Epithelial cell of esophagus (primary cell): Measurements from ENCODE around the gene RBM18.

ENCODE experiments used
- DNase-seq: peaks from one replicate; pipeline ENCODE4 v3.0.0; 2010; ENCODE audit warnings: low read depth
- H3K4me3 ChIP-seq: 2 replicates; pipeline ENCODE4 v1.5.1; 2011; ENCODE audit warnings: mild to moderate bottlenecking, low read length, control low read depth
- CTCF ChIP-seq: IDR thresholded peaks from 2 replicates; pipeline ENCODE4 v1.5.1; 2011; ENCODE audit warnings: low read depth, mild to moderate bottlenecking, low read length, control low read depth, inconsistent platforms; ENCODE audit not compliant: insufficient read depth; ENCODE audit errors: missing control alignments

Gene RBM18

GRCh38 chr9:122297512-122297911, 32.9 kb upstream of the RBM18 start:
- no peak overlapping the region for H3K4me3 ChIP-seq
- DNase-seq: no peak
- no peak for TF ChIP-seq CTCF

GRCh38 chr9:122294531-122294930, 29.9 kb upstream of the RBM18 start:
- no peak for DNase-seq
- TF ChIP-seq CTCF: no peak
- H3K4me3 ChIP-seq: no peak overlapping the region

DNA sequence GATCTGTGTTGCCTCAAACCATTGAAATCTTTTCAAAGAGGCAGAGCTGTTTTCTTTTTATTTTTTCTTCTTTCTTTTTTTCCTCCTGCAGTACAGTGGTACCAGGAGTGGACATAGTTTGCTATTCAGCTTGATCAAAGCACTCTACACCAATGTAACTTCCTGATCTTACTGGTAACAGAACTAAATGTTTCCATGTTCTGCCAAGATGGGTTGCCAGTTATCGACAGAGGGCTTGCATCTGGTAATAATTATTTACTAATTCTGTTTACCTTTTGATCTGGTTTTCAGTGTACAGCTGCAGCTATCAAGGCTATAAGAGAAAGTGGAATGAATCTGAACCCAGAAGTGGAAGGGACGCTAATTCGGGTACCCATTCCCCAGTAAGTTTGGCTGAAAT, 26.8 kb upstream of the RBM18 start:
- no peak for DNase-seq
- TF ChIP-seq CTCF: no peak
- no peak overlapping the region for H3K4me3 ChIP-seq

GRCh38 chr9:122287214-122287720, 22.6 kb upstream of the RBM18 start:
- TF ChIP-seq CTCF: no peak
- no peak for DNase-seq
- no peak overlapping the region for H3K4me3 ChIP-seq

DNA sequence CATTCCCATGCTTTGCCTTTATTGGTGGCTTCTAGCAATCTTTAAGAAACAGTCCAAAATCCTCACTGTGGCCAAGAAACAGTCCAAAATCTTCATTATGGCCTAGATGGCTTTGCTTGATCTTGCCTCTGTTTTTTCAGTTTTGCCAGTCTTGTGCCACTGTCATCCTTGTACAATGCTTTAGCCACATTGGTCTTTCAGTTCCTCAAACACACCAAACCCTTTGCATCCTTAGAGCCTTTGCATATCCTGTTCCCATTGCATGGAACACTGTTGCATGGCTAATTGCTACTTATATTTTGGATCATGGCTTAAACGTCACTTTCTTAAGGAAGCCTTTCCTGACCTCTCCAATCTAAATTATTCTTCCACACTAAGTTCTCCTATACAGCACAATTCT, 22.1 kb upstream of the RBM18 start:
- no peak for DNase-seq
- TF ChIP-seq CTCF: no peak
- H3K4me3 ChIP-seq: no peak overlapping the region

GRCh38 chr9:122281368-122281767, 16.7 kb upstream of the RBM18 start:
- H3K4me3 ChIP-seq: no peak overlapping the region
- no peak for DNase-seq
- TF ChIP-seq CTCF: no peak

DNA sequence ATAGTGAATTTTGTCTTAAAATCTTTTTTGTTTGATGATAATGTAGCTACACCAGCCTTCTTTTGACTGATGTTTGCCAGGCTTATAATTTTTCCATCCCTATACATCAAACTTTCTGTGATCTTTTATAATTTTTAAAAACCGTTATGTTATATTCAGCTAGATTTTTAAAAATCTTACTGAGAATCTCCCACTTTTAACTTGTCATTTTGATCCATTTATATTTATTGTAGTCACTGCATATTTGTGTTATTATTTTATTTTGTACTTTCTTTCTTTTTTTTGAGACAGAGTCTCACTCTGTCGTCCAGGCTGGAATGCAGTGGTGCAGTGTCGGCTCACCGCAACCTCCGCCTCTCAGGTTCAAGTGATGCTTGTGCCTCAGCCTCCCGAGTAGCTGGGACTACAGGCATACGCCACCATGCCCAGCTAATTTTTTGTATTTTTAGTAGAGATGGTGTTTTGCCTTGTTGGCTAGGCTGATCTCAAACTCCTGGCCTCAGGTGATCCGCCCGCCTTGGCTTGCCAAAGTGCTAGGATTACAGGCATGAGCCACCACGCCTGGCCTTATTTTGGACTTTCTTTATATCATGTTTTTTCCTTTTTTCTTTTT, 12.8 kb upstream of the RBM18 start:
- no peak for DNase-seq
- no peak overlapping the region for H3K4me3 ChIP-seq
- no peak for TF ChIP-seq CTCF
